PC-3 (cell line): Measurements from ENCODE around the gene ABCA3.

ENCODE experiments used
- EZH2 ChIP-seq: fragments of 300-600 bp; sonication (generic); IDR thresholded peaks from one replicate; pipeline ENCODE4 v1.6.1; 2017; ENCODE audit warnings: antibody characterized with exemption, mild to moderate bottlenecking, low read length; ENCODE audit not compliant: unreplicated experiment
- TF ChIP-seq, protein P1 (sequence below): fragments of 300-600 bp; sonication (generic); conservative IDR thresholded peaks from 2 replicates; pipeline ENCODE4 v1.5.1; 2017; ENCODE audit warnings: antibody characterized with exemption, low read depth, mild to moderate bottlenecking, low read length

DNA sequence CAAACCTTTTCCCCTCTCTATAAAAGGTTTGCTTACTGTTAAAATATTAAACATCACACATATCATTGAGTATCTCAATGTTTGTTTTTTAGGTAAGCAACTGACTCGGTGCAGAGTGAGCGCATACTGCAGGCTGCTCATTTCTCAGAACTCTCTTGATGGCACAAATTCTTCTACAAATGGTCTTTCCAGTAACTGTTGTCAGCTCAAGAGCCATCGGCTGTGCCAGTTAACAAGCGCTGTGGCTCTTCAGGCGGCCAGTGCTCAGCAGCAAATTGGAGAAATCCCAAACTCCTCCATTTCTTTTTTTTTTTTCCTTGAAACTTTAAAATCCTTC lies 8.6 kb downstream of the ABCA3 start:
- TF ChIP-seq, protein P1, sequence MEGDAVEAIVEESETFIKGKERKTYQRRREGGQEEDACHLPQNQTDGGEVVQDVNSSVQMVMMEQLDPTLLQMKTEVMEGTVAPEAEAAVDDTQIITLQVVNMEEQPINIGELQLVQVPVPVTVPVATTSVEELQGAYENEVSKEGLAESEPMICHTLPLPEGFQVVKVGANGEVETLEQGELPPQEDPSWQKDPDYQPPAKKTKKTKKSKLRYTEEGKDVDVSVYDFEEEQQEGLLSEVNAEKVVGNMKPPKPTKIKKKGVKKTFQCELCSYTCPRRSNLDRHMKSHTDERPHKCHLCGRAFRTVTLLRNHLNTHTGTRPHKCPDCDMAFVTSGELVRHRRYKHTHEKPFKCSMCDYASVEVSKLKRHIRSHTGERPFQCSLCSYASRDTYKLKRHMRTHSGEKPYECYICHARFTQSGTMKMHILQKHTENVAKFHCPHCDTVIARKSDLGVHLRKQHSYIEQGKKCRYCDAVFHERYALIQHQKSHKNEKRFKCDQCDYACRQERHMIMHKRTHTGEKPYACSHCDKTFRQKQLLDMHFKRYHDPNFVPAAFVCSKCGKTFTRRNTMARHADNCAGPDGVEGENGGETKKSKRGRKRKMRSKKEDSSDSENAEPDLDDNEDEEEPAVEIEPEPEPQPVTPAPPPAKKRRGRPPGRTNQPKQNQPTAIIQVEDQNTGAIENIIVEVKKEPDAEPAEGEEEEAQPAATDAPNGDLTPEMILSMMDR = no peak
- no peak for TF ChIP-seq EZH2
